Activated B cell treated with CpG ODN at 0.5 μM for 24 hours (primary cell): ENCODE results near the gene TCEAL5. TPM values are rescaled to one million over a fixed set of nuclear protein-coding genes. Genes with fewer than 3 reads are reported as not detected.
"Not testable (repeated sequence)": the region's sequence is repeated elsewhere in the genome, so short reads cannot be mapped to it uniquely, and the experiment has no call there.

Experiments
- ATAC-seq: fragments of 200-7000 bp; cut with Tn5 transposase; one replicate; pipeline ENCODE4 v1.10.0; 2021; ENCODE audit warnings: low read depth, mild to moderate bottlenecking, moderate library complexity
- CTCF ChIA-PET: fragments of 350-600 bp; sonication (Branson Sonifier 250); formaldehyde crosslinking; loops from one replicate; lab custom pipeline; 2021; ENCODE audit warnings: antibody characterized with exemption; lab: Charles Lee
- POLR2A ChIA-PET: fragments of 350-600 bp; sonication (Branson Sonifier 250); formaldehyde crosslinking; loops from one replicate; lab custom pipeline; 2021; ENCODE audit warnings: antibody characterized with exemption; lab: Charles Lee
- DNase-seq: peaks from one replicate; pipeline ENCODE4 v3.0.0; 2022
- H3K27ac Mint-ChIP-seq: one replicate; pipeline ENCODE4 v1.8.0; 2020; ENCODE audit warnings: mixed read lengths
- H3K27me3 Mint-ChIP-seq: one replicate; pipeline ENCODE4 v1.8.0; 2021; ENCODE audit warnings: mixed read lengths
- H3K36me3 Mint-ChIP-seq: one replicate; pipeline ENCODE4 v1.8.0; 2021; ENCODE audit warnings: low read depth, mixed read lengths
- H3K4me1 Mint-ChIP-seq: one replicate; pipeline ENCODE4 v1.8.0; 2021; ENCODE audit warnings: mixed read lengths
- H3K4me3 Mint-ChIP-seq: one replicate; pipeline ENCODE4 v1.8.0; 2020; ENCODE audit warnings: mild to moderate bottlenecking, mixed read lengths
- H3K9me3 Mint-ChIP-seq: one replicate; pipeline ENCODE4 v1.8.0; 2020; ENCODE audit warnings: mixed read lengths
- CTCF ChIP-seq: fragments of 200-600 bp; IDR thresholded peaks from one replicate; pipeline ENCODE4 v1.8.0; 2022; ENCODE audit warnings: antibody characterized with exemption, mild to moderate bottlenecking
- intact Hi-C: fragments of 100-400 bp; cut with micrococcal nuclease; formaldehyde crosslinking; loops from one replicate; pipeline ENCODE4 v1.15.1; 2024
- total RNA-seq: library from RNA; stranded (reverse); gene quantifications from 2 replicates; pipeline ENCODE4 v1.2.3, GENCODE V29; 2022

The TCEAL5 gene
- total RNA-seq, 1 donor from 2014 or later: not detected

GRCh38 chrX:103234869-103235268, 41.7 kb downstream of the TCEAL5 start:
- TF ChIP-seq CTCF: no peak
- Mint-ChIP-seq H3K27ac (no peak overlapping the region), H3K4me1 (no peaks in the 10 kb centered on the region), H3K27me3 (no peaks in the 10 kb centered on the region), H3K36me3 (no peaks in the 10 kb centered on the region), H3K9me3 (no peaks in the 10 kb centered on the region), H3K4me3 (no peak overlapping the region)
- DNase-seq (no peak), ATAC-seq (no peak)
- intact Hi-C loops: no loop called here
- ChIA-PET POLR2A (no interaction called here), CTCF (no interaction called here)

- Mint-ChIP-seq H3K27ac (no peak overlapping the region), H3K4me1 (no peaks in the 10 kb centered on the region), H3K27me3 (peaks cover 2% of the 10 kb centered on the region), H3K4me3 (no peak overlapping the region), H3K9me3 (no peaks in the 10 kb centered on the region), H3K36me3 (no peaks in the 10 kb centered on the region)
- no peak for TF ChIP-seq CTCF
- no peak for ATAC-seq
- intact Hi-C loops: no loop called here
- CTCF ChIA-PET: no interaction called here
- POLR2A ChIA-PET: no interaction called here
- no peak for DNase-seq
Measured at GRCh38 chrX:103233263-103233662, 43.3 kb downstream of the TCEAL5 start.

DNA sequence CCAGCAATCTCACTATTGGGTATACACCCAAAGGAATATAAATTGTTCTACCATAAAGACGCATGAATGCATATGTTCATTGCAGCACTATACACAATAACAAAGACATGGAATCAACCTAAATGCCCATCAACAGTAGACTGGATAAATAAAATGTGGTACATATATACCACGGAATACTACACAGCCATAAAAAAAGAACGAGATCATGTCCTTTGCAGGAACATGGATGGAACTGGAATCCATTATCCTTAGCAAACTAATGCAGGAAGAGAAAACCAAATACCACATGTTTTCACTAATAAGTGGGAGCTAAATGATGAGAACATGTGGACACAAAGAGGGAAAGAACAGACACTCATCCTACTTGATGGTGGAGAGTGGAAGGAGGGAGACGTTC, 50.6 kb downstream of the TCEAL5 start:
- peaks cover 17% of the 10 kb centered on the region for H3K27me3 Mint-ChIP-seq

More for the DNA sequence above, 50.6 kb downstream of the TCEAL5 start:
- POLR2A ChIA-PET, intact Hi-C loops, H3K4me3 Mint-ChIP-seq, CTCF ChIA-PET, ATAC-seq, H3K9me3 Mint-ChIP-seq, H3K36me3 Mint-ChIP-seq, H3K27ac Mint-ChIP-seq, H3K4me1 Mint-ChIP-seq, DNase-seq: not testable (repeated sequence)

Other genes with a start within 250 kb of the TCEAL5 start
- 0.84 TPM in 1 of 2 replicates, not detected in the other for gene BEX1, start 212.6 kb downstream of the TCEAL5 start, total RNA-seq
- not detected in 2 replicates for gene NXF3, start 183.6 kb downstream of the TCEAL5 start, total RNA-seq
- 12.1 and 12.9 TPM in 2 replicates for gene BEX4, start 61.6 kb downstream of the TCEAL5 start, total RNA-seq
- 14.6 and 16.3 TPM in 2 replicates for gene TCEAL8, start 21.6 kb downstream of the TCEAL5 start, total RNA-seq
- 12.3 and 13.1 TPM in 2 replicates for gene BEX2, start 34.2 kb upstream of the TCEAL5 start, total RNA-seq
- gene TCEAL7, start 53.5 kb upstream of the TCEAL5 start, total RNA-seq: not detected in 2 replicates
- 0.35 and 0.88 TPM in 2 replicates for gene TCEAL9, start 79.8 kb upstream of the TCEAL5 start, total RNA-seq
- 0.42 and 0.93 TPM in 2 replicates for gene BEX3, start 99.8 kb upstream of the TCEAL5 start, total RNA-seq
- 0.11 and 0.12 TPM in 2 replicates for gene RAB40A, start 242.7 kb upstream of the TCEAL5 start, total RNA-seq